GM19240 (cell line): Measurements from ENCODE around the gene PRR4.

ENCODE experiments used
- DNase-seq: peaks from one replicate; pipeline ENCODE4 v3.0.0; 2011; ENCODE audit warnings: low spot score; ENCODE audit not compliant: insufficient read length

The PRR4 gene, protein sequence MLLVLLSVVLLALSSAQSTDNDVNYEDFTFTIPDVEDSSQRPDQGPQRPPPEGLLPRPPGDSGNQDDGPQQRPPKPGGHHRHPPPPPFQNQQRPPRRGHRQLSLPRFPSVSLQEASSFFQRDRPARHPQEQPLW

DNA sequence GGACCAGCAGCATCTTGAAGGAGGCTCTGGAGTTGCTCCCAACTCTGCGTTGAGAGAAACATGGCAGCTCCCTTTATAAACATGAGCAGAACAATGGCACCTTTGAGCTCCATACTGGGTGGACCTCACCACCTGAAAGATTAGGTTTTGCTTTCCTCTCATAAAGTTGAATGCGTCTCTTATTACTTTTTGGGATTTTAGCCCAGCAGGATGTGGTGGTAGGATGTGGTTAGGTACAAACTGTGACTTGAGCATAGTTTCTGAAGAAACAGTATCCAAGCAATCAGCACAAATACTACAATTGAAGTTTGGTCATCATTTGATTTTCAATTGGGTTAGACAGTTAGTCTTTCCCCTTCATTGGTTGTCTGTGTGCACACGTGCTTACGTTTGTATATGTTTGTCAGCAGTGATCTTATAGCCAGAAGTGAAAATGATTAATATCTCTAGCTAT lies at the start of gene PRR4:
Gene PRR4 (minus strand): TSS at position 51 of the 454 bp plus-strand sequence. CDS start 38 bp downstream, at position 13.
- no peak for DNase-seq

DNA sequence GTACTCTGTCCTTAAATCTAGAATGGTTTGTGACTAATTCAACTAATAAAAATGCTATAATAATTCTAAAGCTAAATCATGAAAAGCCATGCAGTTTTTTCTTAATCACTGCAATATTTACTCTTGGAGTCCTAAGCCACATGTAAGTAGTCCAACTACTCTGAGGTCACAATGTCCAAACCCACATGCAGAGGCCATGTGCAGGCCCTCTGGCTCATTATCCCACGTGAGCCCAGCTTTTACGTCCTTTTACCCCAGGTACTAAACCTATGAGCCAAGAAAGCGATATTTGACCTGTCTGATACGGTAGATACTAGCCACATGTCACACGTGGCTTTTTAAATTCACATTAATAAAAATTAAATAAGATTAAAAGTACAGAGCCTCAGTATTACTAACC lies 47.6 kb upstream of the PRR4 start:
- no peak for DNase-seq

DNA sequence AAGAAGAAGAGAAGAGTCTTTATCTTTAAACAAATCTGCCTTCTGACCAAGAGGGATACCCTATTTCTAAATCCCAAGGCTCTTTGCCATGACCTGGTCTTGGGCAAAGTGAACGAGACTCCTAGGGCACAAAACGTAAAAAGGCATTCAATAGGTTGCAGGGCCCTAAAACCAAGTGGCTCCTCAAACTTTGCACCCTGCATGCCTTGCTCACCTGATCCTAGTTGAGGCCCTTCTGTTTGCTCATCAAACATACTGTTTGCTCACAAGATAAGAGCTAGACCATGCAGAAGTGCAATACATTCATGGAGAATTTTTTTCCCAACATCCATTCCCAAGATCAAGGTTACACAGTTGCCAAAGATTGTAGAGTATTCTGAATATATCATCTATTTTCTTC lies 42.7 kb upstream of the PRR4 start:
- DNase-seq, result no peak

DNA sequence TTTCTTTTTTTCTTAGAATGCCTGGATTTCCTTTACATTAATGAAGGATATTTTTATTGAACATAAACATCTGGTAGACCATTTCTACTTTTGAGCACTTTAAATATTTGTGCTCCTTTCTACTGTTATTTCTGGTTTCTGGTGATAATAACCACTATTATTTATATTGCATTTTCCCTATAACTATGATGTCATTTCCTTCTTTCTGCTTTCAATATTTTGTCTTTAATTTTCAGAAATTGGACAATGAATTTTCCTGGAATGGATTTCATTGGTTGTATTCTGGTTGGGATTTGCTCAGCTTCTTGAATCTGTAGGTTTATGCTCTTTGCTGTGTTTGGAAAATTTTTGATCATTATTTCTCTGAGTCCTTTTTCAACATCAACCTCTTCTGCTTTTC lies 40.0 kb upstream of the PRR4 start:
- DNase-seq, result no peak

DNA sequence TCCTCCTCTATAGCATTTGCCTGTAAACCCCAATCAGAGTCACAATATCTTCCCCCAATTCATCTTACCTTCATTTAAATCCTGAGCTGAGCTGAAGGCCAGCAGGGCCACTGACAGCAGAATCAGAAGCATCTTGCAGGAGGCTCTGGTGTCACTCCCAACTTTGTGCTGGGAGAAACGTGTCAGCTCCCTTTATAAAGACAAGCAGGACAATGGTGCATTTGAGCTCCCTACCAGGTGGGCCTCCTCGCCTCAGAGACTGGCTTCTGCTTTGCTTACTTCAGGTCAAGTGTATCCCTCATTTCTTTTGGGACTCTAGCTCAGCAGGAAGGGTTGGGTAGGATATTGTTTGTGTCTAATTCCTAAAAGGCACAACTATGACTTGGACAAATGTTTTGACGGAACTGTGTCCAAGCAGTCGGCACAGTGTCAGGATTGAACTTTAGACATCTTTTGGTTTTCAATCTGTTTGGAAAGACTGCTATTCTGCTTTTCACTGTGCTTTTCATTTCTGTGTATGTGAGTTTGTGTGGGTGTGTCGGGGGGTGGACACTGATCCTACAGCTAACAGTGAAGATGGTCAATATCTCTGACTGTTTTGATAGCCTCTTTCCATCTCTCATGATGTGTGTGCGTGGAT lies 34.9 kb upstream of the PRR4 start, which contains the start of gene PRH1:
Gene PRH1 (minus strand): TSS at position 170 of the 640 bp plus-strand sequence. CDS start 38 bp downstream, at position 132.
- DNase-seq, result no peak

DNA sequence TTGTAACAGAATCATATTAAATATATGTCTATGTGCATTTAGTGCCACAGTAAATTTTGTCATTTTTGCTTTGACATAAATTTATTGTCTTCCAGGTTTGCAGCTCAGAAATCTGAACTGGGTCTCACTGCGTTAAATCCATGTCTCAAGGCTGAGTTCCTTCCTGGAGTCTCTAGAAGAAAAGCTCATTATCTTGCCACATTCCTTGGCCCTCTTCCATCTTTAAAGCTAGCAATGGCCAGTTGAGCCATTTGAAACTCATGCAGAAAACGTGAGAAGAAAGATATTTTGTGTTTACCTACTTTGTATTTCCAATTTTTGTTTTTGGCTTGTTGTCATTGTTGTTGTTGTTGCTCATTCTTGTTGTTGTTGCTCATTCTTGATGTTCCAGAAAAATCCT lies 24.1 kb upstream of the PRR4 start:
- no peak for DNase-seq

DNA sequence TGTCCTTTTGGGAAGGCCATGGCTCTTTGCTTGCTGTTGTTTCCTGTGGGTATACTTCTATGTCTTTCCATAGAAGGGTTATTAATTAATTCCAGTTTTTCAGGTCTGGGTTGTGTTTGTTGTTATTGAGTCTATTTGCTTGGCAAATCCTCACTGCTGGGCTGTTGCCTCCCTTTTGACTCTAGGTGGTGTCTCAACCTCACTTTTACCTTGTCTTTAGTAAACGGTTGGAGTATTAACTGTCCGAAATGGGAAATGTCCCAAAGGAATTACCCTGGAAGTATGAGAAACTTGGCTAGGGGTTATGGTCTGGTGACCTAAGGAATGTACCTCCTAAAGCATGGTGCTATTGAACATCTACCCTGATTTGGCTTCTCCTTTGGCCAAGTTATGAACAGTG lies 18.1 kb upstream of the PRR4 start:
- no peak for DNase-seq

DNA sequence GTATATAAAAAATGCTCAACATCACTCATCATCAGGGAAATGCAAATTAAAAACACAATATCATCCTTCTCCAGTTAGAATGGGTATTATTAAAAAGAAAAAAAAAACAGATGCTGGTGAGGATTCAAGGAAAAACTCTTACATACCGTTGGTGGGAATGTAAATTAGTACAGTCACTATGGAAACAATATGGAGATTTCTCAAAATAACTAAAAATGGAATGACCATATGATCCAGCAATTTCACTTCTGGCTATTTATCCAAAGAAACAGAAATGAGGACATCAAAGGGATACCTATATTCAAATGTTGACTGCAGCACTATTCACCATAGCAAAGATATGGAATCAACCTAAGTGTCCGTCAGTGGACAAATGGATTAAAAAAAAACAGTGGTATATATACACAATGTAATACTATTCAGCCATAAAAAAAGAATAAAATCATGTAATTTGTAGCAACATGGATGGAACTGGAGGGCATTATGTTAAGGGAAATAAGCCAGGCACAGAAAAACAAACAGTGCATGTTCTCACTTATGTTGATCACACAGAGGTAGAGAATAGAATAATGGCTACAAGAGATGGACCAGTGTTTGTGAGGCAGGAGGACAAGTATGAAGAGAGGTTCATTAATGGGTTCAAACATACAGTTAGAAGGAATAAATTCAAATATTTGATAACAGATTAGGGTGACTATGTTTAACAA lies 14.4 kb upstream of the PRR4 start:
- no peak for DNase-seq

DNA sequence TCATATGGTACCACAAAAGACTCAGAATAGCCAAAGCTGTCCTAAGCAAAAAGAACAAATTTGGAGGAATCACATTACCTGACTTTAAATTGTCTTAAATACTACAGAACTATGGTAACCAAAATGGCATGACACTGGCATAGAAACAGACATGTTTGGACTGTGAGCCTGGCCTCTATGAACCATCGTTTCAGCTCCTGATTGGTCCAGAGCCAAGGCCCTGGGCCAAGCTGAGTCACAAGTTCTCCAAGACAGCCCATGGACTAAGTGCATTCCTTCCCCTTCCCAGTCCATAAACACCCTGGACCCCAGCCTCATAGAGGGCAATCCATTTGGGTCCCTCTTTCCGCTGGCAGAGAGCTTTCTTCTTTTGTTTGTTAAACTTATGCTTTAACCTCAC lies 12.1 kb upstream of the PRR4 start:
- DNase-seq, result no peak

DNA sequence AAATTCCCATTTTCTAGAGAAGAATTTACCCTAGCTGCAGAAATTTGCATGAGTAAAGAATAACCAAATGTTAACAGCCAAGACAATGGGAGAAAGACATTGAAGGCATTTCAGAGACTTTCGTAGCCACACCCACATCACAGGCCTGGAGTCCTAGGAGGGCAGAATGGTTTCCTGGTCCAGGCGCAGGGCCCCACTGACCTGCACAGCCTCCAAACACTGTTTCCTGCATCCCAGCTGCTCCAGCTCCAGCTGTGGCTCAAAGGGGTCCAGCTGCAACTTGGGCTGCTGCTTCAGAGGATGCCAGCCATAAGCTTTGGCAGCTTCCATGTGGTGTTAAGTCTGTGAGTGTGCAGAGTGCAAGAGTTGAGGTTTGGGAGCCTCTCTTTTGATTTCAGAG lies 6.5 kb upstream of the PRR4 start:
- no peak for DNase-seq

DNA sequence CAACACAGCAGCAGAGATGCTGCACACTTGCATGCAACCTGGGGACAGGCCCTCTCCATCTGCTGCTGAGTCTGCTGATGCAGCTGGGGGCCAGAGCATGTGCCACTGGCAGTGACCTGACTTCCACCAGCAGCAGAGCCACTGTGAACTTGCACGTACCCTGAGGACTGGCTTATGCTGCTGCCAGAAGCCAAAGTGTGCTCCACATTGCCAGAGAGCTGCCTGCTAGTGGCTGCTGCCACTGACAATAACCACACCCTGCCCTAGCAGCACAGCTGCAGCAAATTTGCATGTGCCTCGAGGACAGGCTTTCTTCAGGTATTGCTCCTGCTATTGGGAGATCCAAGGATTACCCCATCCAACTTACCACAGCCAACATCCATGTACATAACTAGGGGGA lies 4.5 kb upstream of the PRR4 start:
- no peak for DNase-seq

DNA sequence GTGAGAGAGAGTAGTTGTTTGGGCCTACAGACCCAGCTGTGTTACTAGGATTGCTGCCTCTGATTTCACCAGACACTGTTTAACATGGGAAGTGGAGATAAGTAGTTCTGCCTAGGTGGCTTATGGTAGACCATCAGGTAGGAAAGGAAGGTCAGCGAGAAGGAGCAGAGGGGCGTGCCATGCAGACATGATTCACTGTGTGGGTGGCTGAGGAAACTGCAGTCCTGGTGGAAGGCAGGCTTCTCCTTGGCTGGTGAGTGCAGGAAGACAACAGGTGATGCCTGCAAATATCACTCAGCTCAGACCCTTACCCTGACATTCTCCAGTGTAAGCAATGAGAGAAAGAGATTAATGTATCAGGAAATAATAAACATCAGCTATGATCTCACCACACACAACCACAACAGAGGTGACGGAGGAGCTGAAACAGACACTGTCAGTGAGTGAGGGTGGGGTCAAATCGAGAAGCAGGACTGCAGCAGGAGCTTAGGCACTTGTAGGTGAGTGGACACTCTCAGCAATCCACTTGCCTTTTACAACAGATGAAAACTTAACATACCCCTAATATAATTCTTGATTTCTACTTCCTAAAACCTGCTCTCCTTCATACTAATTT lies 2.1 kb upstream of the PRR4 start:
- no peak for DNase-seq

DNA sequence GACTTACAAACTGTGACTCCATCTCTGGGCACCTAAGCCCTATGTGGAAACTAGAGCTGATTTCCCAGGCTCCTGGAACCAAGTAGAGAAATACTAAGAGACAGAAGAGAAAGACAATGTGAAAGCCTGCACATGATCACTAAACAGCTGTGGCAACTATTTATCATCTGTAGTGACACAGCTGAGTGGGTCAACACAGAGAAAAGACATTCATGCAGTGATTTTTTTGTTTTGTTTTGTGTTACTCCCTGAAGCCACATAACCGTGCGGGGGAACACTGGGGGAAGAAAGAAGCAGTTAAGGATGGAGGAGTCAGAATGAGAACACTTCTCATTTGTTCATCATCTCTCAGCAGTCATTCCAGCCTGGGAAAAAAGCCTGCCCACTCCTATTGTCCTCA lies 1.5 kb downstream of the PRR4 start:
- no peak for DNase-seq

DNA sequence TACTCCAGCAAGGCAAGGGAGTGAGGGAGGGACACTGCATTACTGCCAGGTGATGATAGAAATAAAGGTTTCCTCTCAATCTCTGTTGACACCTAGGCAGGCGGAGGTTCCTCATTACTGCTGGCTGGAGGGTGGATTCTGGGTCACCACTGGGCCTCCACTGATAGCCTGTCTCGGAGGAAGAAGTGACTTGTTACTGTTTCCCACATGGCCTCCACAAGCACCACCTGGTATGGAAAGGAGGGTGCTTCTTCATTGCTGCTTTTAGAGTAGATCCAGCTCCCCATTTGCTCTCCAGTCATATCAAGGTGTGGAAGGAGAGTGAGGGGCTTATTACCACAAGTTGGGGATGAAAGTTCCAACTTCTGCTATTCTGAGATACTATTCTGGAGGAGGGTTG lies 6.4 kb downstream of the PRR4 start:
- no peak for DNase-seq

DNA sequence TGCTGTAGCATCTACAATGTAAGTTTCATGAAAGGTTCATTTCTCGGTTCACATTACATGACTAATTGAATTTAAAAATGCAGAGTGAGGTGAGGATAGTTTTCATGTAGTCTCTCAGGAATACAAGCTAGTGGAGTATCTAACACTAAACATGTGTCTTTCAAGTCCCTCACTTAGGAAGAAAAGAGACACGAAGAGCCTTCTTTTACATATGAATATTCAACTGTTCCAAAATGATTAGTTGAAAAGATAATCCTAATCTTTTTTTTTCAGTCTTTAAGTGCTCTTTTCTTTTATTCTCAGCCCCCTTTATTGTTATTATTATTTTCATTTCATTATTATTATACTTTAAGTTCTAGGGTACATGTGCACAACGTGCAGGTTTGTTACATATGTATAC lies 10.8 kb downstream of the PRR4 start:
- DNase-seq, result no peak

DNA sequence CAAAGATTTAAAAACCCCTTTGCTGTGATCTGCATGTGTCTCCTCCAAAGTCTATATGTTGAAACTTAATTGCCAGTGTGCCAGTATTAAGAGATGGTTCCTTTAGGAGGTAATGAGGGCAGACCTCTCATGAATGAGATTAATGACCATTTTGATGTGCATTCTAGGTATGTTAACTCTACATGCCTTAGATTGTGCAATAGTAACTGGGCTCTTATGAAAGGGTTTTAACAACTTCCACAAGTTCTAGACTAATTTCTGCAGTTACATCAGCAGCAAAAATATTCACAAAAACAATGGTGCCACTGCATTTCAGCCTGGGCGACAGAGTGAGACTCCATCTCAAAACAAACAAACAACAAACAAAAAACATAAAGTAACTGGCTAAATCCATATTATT lies 19.3 kb downstream of the PRR4 start:
- no peak for DNase-seq

DNA sequence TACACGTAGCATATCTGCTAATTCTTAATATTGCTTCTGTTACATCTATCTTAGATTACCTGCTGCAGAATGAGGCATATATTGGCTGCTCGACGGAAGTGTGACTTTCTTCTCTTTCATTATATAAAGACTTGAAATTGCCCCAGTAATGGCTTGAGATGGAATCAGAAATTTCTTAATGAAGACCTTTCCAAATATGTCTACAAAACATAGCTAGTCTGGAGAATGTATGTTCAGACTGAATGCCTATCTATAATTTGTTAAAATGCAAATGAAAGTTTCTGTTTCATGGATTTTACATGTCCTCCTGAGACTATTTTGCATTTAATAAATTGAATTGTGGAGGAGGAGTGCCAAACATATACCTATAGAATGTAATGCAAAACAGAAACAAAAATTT lies 23.0 kb downstream of the PRR4 start, which contains the start of gene TAS2R10:
Gene TAS2R10 (minus strand): TSS at position 101 of the 400 bp plus-strand sequence. CDS start 89 bp downstream, at position 12.
- no peak for DNase-seq

DNA sequence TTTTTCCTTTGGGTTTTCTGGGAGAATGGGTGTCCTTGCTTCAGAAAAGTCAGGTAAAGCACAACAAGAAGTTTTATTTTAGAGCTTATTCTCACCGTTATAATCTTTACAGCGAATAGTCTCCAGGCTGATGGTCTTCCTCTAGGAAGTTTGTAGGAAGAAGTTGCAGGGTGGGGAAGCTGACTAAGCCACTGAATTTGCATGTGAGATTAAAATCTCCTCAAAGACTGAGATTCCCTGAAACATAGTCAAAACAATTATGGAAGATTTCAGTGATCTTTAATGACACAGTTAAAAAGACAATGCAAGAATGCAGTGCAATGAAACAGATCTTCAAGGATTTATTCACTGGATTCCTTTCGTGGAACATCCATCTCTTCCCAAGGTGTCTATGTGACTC lies 24.3 kb downstream of the PRR4 start:
- DNase-seq, result no peak

DNA sequence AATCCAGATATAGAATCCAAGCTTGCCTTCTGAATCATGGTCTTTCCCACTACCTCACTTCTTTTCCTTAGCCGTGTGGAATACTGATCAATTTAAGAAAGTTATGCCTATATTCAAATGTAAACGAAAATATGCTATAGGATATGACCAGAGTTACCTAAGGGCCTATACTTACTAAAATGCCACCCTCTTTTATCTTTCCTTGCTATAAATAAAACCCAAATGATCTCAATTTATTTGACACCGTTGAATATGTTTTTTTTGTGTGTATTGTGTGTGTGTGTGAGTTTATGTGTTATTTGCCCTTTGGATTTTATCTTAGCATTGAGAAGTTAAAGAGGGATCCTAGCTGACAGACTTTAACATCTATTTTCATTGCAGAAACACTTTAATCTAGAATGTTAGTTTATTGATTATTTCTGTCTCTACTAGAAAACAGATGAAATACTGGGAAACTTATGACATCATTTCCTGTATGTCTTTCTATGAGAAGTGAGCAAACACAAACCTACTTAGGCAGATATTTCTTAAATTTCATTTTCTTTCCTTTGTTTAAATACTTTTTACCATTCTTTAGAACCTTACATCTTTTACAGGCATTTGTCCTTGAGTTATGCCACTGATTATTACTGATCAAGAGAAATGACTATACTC lies 37.3 kb downstream of the PRR4 start:
- no peak for DNase-seq

DNA sequence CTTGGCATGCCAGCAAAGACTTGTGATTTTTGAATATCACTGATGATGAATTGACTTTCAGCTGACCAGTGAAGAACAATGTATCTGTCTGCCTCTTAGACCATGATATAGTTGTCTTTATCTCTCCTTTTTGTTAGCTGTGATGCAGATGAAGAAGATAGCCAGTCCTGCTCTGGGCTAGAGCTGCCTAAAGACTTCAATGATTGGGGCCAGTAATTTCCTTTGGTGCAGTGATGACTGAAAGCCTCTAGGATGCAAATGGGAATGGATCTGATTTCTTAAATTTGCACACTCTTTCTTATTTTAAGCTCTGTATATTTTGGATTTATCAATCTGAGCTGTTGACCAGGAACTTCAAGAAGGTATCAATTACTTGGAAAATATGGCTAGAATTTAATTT lies 39.2 kb downstream of the PRR4 start, which contains the start of gene TAS2R9:
Gene TAS2R9 (minus strand): TSS at position 101 of the 400 bp plus-strand sequence. CDS start 93 bp downstream, at position 8.
- DNase-seq, result no peak

DNA sequence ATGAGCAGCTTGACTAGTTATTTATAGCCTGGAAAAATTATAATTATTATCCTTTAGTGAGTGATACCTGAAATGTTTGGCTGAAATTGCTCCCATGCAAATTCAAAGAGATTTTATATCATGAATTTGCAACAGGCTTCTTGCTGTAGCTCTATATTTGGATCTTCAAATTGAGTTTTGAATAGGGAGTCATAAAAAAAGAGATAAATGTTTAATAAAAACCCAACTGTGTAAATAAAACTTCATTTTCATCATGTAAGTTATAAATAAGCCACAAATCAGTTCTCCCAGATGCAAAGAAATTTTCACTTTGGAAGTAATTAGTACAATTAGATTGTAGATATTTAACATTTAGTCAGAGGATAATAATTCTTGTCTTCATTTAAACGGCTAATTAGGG lies 42.1 kb downstream of the PRR4 start, which contains the start of gene TAS2R8:
Gene TAS2R8 (minus strand): TSS at position 101 of the 400 bp plus-strand sequence. CDS start 306 bp downstream, outside the sequence.
- DNase-seq, result no peak
